H1 (cell line): ENCODE measurements around the gene PRR5L. TPM values are rescaled to one million over a fixed set of nuclear protein-coding genes. Genes with fewer than 3 reads are reported as not detected.

Experiments used
- ZNF274 ChIP-seq: IDR thresholded peaks from 2 replicates; pipeline ENCODE4 v1.7.0; 2012; ENCODE audit warnings: low read length, borderline replicate concordance; ENCODE audit errors: extremely low read depth
- polyA plus RNA-seq, 7 experiments: library from polyadenylated mRNA; depleted of rRNA in 3 of 7; stranded (reverse) in 5 of 7; unstranded in 2 of 7; fragments of >200 nt in 5 of 7; fragments of 200-250 nt in 2 of 7; gene quantifications; 1 replicate in 5 of 7; 2 replicates in 1 of 7; 4 replicates in 1 of 7; pipeline versions ENCODE4 v1.2.1 to v1.2.3, GENCODE V29; 2011 to 2013; ENCODE audit warnings: missing spikeins in 2 of 7, mixed read lengths in 2 of 7
- total RNA-seq: library from RNA; stranded (reverse); fragmentation: NEBNext Ultra II Directional; extraction: Animal tissue kit (Norgen Biotek cat#: 25700); gene quantifications from 2 replicates; pipeline ENCODE4 v1.2.1, GENCODE V29; 2021

The PRR5L gene
- total and polyA plus RNA-seq, 2 of the 8 experiments (the other 6 are each of a cell fraction or from before 2014, with no cell fraction given), result 6.6 to 10.1 TPM

DNA sequence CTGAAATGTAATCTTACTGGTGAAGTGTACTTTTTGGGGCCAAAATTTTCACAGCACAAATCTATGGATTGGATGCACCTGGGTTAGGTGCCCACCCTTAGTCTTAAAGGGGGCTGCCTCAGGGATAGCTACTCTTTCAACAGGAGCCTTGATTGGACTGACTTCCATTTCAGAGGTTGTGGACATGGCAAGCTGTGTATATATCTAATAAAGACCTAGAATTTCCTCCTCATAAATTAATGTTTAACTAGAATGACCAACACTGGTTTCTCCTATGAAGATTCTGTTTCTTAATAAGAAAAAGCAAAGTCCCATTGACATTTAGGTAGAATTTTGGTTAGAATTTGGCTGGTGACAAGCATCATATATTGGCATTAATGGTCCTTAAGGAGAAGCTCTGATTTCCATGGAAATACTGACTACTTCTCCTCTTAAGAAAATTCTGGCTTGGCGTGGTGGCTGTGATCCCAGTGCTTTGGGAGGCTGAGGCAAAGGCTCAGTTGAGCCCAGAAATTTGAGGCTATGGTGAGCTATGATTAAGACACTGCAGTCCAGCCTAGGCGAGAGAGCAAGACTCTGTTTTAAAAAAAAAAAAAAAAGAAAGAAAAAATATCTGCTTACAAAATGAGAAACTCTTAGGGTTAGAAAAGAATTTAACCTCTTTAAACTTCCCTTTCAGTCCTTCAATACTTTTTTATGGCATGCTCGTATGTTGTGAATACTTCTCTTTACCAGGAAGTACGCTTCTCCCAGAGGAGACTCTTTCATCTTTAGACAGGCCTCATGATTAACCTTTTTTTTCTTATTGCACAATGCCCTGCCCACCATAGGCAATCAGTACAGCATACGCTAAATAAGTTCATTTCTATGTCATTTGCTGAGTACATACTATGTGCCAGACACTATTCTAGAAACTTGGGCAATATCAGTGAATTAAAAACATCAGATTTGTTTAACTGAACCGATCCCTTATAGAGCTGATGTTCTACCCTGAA, 77.2 kb downstream of the PRR5L start (continued):
- no peak for TF ChIP-seq ZNF274
- TF ChIP-seq, all 59 proteins: peak for 0
